DLD1 (cell line): ENCODE measurements around the gene ADCY4.
"Not testable (repeated sequence)": the region's sequence is repeated elsewhere in the genome, so short reads cannot be mapped to it uniquely, and the experiment has no call there.

Source experiments
- in situ Hi-C: cut with HindIII; loops from 2 replicates; pipeline ENCODE4 v1.10.0; 2017; ENCODE audit warnings: low sequenced_read_pairs

Gene ADCY4

DNA sequence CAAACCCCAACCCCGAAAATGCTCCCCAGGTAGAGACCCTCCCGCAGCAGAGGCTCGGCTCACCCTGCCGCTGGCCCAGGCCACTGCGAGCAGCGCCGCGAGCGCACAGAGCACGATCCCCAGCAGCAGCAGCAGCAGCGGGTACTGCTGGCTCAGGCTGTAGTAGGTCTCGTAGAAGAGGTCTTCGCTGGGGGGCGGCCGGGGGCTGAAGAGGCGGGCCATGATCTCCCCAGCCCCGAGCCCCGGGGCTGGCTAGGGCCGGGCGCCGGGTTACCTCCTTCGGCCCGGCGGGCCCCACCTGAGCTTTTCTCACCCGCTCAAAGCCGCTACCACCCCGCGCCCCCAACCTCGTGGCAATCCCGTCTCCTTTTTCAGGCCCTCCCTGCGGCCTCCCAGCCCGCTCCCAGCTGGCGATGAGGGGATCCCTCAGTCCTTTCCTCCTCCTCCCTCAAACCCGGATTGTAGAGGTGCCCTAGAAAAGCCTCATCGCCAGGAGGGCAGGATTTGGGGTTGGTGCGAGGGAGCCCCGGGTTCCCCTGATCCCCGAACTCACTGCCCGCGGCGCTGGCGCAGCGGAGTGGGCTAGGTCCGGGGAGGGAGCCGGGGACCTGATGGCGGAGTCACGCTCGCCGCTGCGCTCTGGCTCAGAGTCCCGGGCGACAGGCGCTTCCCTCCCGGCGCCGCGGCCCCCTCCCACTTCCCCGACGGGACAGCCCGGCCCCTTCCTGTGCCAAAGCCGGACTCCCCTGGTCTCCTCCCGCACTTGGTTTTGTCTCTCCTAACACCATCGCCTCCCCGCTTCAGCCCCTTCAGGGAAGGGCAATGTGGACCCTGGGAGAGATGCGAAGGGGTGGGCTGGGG, at the start of gene ADCY4:
Gene ADCY4, minus strand, starts transcription at position 641 of the 861 bp plus-strand sequence. Its CDS starts 419 bp downstream, at position 222.
- in situ Hi-C loops, result loop anchor here (5.0 kb wide), 1 partner anchor 57 kb away; no protein-coding TSS in a partner anchor

DNA sequence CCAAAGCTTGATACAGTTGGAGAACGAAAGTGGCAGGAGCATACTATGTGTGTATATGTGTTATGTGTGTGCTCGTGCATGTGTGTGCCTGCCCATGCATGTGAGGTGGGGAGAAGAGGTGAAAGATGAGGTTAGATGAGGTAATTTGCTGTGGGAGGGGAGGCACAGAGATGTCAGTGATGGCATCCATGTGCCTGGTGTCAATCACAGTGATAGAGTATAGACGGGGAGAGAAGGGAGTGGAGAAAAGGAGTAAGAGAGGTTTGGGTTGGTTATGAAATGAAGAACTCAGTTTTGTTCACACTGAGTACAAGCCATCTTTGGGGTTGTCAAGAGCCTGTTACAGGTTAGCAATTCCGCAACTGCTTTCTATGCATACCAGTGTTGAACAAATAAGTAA, 49.3 kb upstream of the ADCY4 start:
- in situ Hi-C loops, result no loop called here

GRCh38 chr14:24382064-24382371, 47.1 kb upstream of the ADCY4 start:
- in situ Hi-C loops, result no loop called here

DNA sequence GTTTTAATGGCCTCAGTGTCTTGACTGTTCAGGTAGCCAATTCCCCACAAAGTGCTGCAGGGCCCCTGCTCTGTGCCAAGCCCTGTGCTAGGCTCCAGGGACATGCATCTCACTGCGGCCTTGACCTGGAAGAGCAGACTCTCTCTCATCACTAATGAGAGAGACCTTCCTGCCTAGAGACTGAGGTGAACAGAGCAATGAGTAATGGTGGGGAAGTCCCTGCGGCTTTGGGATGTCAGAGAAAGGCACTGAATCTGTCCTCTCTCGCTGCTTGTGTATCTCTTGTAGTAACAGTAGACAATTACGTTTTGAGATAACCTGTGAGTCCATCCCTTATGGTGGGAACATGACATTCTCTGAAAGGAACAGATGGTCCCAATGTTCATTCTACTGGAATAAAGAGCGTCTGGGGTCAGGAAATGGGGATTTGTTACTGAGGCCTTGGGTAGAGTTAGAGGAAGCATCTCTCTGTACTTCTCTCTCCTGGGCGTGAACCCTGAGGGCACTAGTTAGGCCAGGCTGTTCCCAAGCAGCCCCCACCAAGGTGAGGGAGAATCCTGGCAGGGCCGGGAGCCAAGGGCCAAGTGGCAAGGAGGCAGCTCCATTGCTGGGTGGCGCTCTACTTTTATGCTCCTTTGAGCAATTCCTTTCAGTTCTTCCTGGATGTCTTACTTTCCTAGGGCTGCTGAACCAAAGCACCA, 46.6 kb upstream of the ADCY4 start:
- in situ Hi-C loops, result no loop called here

- in situ Hi-C loops, result no loop called here
These were observed 45.2 kb upstream of the ADCY4 start for GRCh38 chr14:24379907-24380730.

- in situ Hi-C loops, result no loop called here
These were observed 44.4 kb upstream of the ADCY4 start for GRCh38 chr14:24378981-24379906.

DNA sequence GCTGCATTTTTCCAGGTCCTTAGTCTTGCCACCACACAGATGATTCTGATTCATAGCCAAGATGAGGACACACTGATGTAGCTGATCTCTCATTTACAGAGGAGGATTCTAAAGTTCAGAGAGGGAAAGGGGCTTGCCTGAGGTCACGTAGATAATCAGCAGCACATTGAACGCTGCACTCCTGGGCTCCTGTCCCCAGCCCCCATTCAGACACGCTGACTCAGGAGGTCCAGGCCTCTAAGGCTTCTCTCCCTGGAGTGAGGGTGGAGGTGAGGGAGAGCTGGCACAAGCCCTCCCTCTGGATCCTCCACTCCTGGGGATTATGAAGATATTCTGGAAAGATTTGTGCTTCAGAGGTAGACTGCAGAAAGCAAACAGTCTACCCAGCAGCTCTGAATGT, 43.5 kb upstream of the ADCY4 start:
- in situ Hi-C loops, result no loop called here

DNA sequence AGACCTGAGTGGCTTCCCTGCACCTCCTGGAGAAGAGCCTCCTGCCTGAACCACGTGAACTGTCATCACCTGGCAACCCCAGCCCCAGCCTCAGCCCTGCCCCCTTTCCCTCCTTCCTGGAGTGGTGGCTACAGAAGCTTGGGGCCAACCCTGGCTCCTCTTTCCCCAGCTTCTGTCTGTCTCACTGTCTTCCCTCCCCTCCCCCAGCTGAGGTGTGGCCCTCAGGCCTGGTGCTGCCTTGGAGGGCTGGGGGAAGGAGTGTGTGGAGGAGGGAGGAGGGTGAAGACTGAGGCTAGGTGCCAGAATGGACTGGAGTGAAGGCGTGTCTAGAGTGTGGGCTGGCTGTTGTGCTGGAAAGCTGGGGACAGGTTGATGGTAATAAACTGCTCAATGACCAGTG, 42.8 kb upstream of the ADCY4 start:
- in situ Hi-C loops, result no loop called here

DNA sequence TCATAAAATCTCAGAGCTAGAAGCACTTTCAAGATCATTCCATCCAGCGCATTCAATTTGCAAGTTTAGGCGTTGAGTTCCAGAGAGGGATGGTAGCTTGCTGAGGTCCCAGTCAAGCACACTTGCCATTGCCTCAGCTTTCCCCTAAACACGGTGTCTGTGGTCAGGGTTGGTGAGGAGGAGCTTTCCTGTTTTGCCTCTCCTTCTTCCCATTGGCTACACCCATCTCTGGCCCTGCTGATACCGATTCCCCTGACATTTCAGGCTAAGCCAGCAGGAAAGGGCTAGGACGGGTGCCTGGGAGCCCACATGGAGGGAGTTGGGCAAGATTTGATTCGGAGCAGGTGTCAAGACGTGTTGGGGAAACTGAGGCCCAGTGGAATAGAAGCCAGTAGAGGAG, 42.3 kb upstream of the ADCY4 start:
- in situ Hi-C loops, result no loop called here

GRCh38 chr14:24376448-24377070, 41.7 kb upstream of the ADCY4 start:
- in situ Hi-C loops, result no loop called here

- in situ Hi-C loops, result no loop called here
These were observed 38.0 kb upstream of the ADCY4 start for GRCh38 chr14:24372701-24373416.

- in situ Hi-C loops, result not testable (repeated sequence)
These were observed 36.7 kb upstream of the ADCY4 start for GRCh38 chr14:24371605-24372004.

GRCh38 chr14:24370748-24371147, 35.9 kb upstream of the ADCY4 start:
- in situ Hi-C loops, result no loop called here

GRCh38 chr14:24369907-24370687, 35.2 kb upstream of the ADCY4 start:
- in situ Hi-C loops, result no loop called here

GRCh38 chr14:24369463-24369862, 34.6 kb upstream of the ADCY4 start:
- in situ Hi-C loops, result no loop called here

DNA sequence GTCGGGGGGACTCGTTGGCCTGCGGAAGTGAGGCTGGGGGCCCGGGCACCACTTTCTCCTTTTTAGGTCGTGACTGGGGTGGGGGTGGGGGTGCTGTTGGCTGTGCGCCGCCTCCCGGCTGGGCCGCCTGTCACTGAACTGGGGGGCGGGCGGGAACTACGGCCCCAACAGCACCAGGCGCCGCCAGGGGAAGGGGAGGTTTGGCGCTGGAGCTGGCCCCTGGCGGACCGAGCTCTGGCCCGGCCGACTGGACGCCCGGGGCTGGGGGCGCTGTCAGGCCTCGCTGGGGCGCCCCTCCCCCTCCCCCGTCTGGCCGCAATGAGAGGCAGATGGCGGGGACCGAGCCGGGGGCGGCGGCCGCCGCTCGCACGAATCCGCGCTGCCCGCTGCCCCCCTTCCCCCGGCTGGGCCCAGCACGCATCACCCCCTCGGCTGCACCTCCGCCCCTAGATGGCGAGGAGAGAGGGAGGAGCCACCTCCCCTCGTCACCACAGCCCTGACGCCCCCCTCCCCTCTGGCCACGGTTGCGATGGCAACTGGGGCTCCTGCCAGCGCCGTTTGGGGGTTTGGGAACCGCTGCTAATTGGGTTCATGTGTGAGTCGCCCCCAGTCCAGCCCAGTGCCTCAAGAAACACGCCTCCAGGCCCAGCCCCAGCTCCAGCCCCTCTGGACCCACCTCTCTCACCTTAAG, 33.8 kb upstream of the ADCY4 start:
- in situ Hi-C loops, result no loop called here

DNA sequence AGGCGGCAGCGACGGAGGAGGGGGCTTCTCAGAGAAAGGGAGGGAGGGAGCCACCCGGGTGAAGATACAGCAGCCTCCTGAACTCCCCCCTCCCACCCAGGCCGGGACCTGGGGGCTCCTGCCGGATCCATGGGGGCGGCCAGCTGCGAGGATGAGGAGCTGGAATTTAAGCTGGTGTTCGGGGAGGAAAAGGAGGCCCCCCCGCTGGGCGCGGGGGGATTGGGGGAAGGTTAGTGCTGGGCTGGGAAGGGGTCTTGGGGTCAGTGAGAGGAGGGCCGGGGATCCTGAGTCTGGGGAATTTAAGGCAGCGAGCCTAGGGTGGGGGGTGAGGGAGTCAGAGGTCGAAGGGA, 33.3 kb upstream of the ADCY4 start:
- in situ Hi-C loops, result no loop called here
